HG03469 (cell line): Measurements from ENCODE around the gene MTHFSD.

Source experiments
- ATAC-seq: cut with Tn5 transposase; IDR thresholded peaks from one replicate; pipeline ENCODE4 v1.9.1; 2021; ENCODE audit warnings: mild to moderate bottlenecking, moderate library complexity, moderate number of reproducible peaks; ENCODE audit not compliant: unreplicated experiment

MTHFSD gene

GRCh38 chr16:86555704-86556075 is 655 bp upstream of the MTHFSD start:
- ATAC-seq = no peak

GRCh38 chr16:86554599-86554916 is 477 bp downstream of the MTHFSD start:
- no peak for ATAC-seq

- no peak for ATAC-seq
Observed at GRCh38 chr16:86553356-86553755, 1.7 kb downstream of the MTHFSD start.

GRCh38 chr16:86550281-86550680 is 4.8 kb downstream of the MTHFSD start:
- no peak for ATAC-seq

GRCh38 chr16:86549893-86550190 is 5.2 kb downstream of the MTHFSD start:
- no peak for ATAC-seq

- ATAC-seq = no peak
Observed at GRCh38 chr16:86549076-86549892, 5.8 kb downstream of the MTHFSD start.

- ATAC-seq = no peak
Observed at GRCh38 chr16:86547286-86547685, 7.7 kb downstream of the MTHFSD start.

- ATAC-seq = no peak
Observed at GRCh38 chr16:86546638-86547013, 8.4 kb downstream of the MTHFSD start.

GRCh38 chr16:86545954-86546637 is 8.9 kb downstream of the MTHFSD start:
- no peak for ATAC-seq

GRCh38 chr16:86545481-86545880 is 9.6 kb downstream of the MTHFSD start:
- ATAC-seq = no peak

GRCh38 chr16:86542756-86543750 is 12.0 kb downstream of the MTHFSD start:
- no peak for ATAC-seq

GRCh38 chr16:86541560-86541959 is 13.5 kb downstream of the MTHFSD start:
- no peak for ATAC-seq

GRCh38 chr16:86540894-86541293 is 14.1 kb downstream of the MTHFSD start:
- no peak for ATAC-seq

GRCh38 chr16:86538196-86538780 is 16.7 kb downstream of the MTHFSD start:
- ATAC-seq = no peak

- no peak for ATAC-seq
Observed at GRCh38 chr16:86537486-86537885, 17.5 kb downstream of the MTHFSD start.

- ATAC-seq = no peak
Observed at GRCh38 chr16:86536621-86537020, 18.4 kb downstream of the MTHFSD start.

- no peak for ATAC-seq
Observed at GRCh38 chr16:86534779-86535615, 20.0 kb downstream of the MTHFSD start.

GRCh38 chr16:86533767-86534351 is 21.2 kb downstream of the MTHFSD start:
- no peak for ATAC-seq

- no peak for ATAC-seq
Observed at GRCh38 chr16:86533076-86533475, 22.0 kb downstream of the MTHFSD start.

- no peak for ATAC-seq
Observed at GRCh38 chr16:86532526-86532815, 22.6 kb downstream of the MTHFSD start.
